OCI-LY7 (cell line): ENCODE data around the gene TRMT10A. TPM values are rescaled to one million over a fixed set of nuclear protein-coding genes. Genes with fewer than 3 reads are reported as not detected.

Source experiments
- BruUV-seq: library from RNA; stranded (reverse); fragments of 400-500 nt; replicated peaks from 2 replicates; lab custom pipeline; 2021; lab: Mats Ljungman, UMichigan
- CTCF ChIA-PET: fragments of 300-600 bp; sonication (Branson Sonifier 250); formaldehyde crosslinking; loops from one replicate; lab custom pipeline; 2022; ENCODE audit warnings: antibody characterized with exemption; ENCODE audit not compliant: unreplicated experiment; lab: Charles Lee
- POLR2A ChIA-PET: fragments of 300-600 bp; sonication (Branson Sonifier 250); formaldehyde crosslinking; loops from one replicate; lab custom pipeline; 2022; ENCODE audit warnings: antibody characterized with exemption; lab: Charles Lee
- DNase-seq: peaks from one replicate; pipeline ENCODE4 v3.0.0-alpha.2; 2015; ENCODE audit warnings: low spot score
- H2AFZ ChIP-seq: fragments of 200-600 bp; sonication (generic), shearing (Covaris generic); 2 replicates; pipeline ENCODE4 v1.6.1; 2014; ENCODE audit warnings: mild to moderate bottlenecking, antibody characterized with exemption, low read length, moderate library complexity
- H3K27ac ChIP-seq: fragments of 200-600 bp; sonication (generic); 2 replicates; pipeline ENCODE4 v1.5.1; 2014; ENCODE audit warnings: mixed run types, low read depth, mild to moderate bottlenecking, moderate library complexity, low read length, inconsistent platforms; ENCODE audit not compliant: poor library complexity, severe bottlenecking
- H3K36me3 ChIP-seq: fragments of 200-600 bp; sonication (generic); 2 replicates; pipeline ENCODE4 v1.6.1; 2014; ENCODE audit warnings: mild to moderate bottlenecking, antibody characterized with exemption, low read length, moderate library complexity, mixed read lengths; ENCODE audit not compliant: insufficient read depth
- H3K4me1 ChIP-seq: fragments of 200-600 bp; sonication (generic); 2 replicates; pipeline ENCODE4 v1.5.1; 2014; ENCODE audit warnings: mild to moderate bottlenecking, low read length; ENCODE audit not compliant: insufficient read depth, poor library complexity, severe bottlenecking
- H3K4me2 ChIP-seq: fragments of 200-600 bp; sonication (generic); 2 replicates; pipeline ENCODE4 v1.6.1; 2014; ENCODE audit warnings: mild to moderate bottlenecking, low read length
- H3K4me3 ChIP-seq: fragments of 200-600 bp; sonication (generic); 2 replicates; pipeline ENCODE4 v1.5.1; 2014; ENCODE audit warnings: mild to moderate bottlenecking, low read depth, low read length; ENCODE audit not compliant: poor library complexity, severe bottlenecking
- H3K79me2 ChIP-seq: fragments of 200-600 bp; sonication (generic); 2 replicates; pipeline ENCODE4 v1.6.1; 2016; ENCODE audit warnings: low read depth, mild to moderate bottlenecking, low read length, moderate library complexity, mixed read lengths; ENCODE audit not compliant: insufficient read depth
- H3K9me2 ChIP-seq: fragments of 200-600 bp; sonication (generic); 2 replicates; pipeline ENCODE4 v1.6.1; 2016; ENCODE audit warnings: mild to moderate bottlenecking, low read length, mixed read lengths; ENCODE audit not compliant: insufficient read depth
- H3K9me3 ChIP-seq: fragments of 200-600 bp; sonication (generic); 2 replicates; pipeline ENCODE4 v1.6.1; 2014; ENCODE audit warnings: mild to moderate bottlenecking, mixed run types, low read length, mixed read lengths
- H4K20me1 ChIP-seq: fragments of 200-600 bp; sonication (generic); 2 replicates; pipeline ENCODE4 v1.6.1; 2014; ENCODE audit warnings: mild to moderate bottlenecking, antibody characterized with exemption, low read length, moderate library complexity, mixed read lengths; ENCODE audit not compliant: insufficient read depth
- EZH2phosphoT487 ChIP-seq: fragments of 200-600 bp; sonication (generic); IDR thresholded peaks from 2 replicates; pipeline ENCODE4 v1.6.1; 2018; ENCODE audit warnings: low read depth, borderline replicate concordance, mild to moderate bottlenecking, mixed run types, antibody characterized with exemption, low read length, moderate library complexity, mixed read lengths
- intact Hi-C: fragments of 100-400 bp; cut with micrococcal nuclease; formaldehyde crosslinking; loops from one replicate; pipeline ENCODE4 v1.10.0; 2022; ENCODE audit not compliant: unreplicated experiment
- total RNA-seq, 2 experiments: library from RNA; depleted of rRNA in 1 of 2; stranded (reverse); fragments of >200 nt in 1 of 2; shearing (Covaris generic) in 1 of 2; gene quantifications; 2 replicates each; pipeline ENCODE4 v1.2.3, GENCODE V29; 2014 to 2022
- TF ChIP-seq, protein P1 (sequence below): fragments of 200-600 bp; sonication (generic); conservative IDR thresholded peaks from 2 replicates; pipeline ENCODE4 v1.5.1; 2014; ENCODE audit warnings: mild to moderate bottlenecking, antibody characterized with exemption, low read length, moderate library complexity, mixed read lengths

Gene TRMT10A
- total RNA-seq, 2 experiments from 2014 or later, result 7.9 to 18.8 TPM

GRCh38 chr4:99578714-99579113 is 14.9 kb upstream of the TRMT10A start:
- no peaks in the 10 kb centered on the region for H3K36me3 ChIP-seq
- intact Hi-C loops, result no loop called here
- no peak overlapping the region for H2AFZ ChIP-seq
- H3K4me3 ChIP-seq, result no peak overlapping the region
- no peak for TF ChIP-seq EZH2phosphoT487
- TF ChIP-seq, protein P1, sequence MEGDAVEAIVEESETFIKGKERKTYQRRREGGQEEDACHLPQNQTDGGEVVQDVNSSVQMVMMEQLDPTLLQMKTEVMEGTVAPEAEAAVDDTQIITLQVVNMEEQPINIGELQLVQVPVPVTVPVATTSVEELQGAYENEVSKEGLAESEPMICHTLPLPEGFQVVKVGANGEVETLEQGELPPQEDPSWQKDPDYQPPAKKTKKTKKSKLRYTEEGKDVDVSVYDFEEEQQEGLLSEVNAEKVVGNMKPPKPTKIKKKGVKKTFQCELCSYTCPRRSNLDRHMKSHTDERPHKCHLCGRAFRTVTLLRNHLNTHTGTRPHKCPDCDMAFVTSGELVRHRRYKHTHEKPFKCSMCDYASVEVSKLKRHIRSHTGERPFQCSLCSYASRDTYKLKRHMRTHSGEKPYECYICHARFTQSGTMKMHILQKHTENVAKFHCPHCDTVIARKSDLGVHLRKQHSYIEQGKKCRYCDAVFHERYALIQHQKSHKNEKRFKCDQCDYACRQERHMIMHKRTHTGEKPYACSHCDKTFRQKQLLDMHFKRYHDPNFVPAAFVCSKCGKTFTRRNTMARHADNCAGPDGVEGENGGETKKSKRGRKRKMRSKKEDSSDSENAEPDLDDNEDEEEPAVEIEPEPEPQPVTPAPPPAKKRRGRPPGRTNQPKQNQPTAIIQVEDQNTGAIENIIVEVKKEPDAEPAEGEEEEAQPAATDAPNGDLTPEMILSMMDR, result no peak
- peaks cover 8% of the 10 kb centered on the region for H3K4me1 ChIP-seq
- no peak overlapping the region for H3K4me2 ChIP-seq
- no peaks in the 10 kb centered on the region for H3K9me3 ChIP-seq
- POLR2A ChIA-PET, result no interaction called here
- CTCF ChIA-PET, result no interaction called here
- no peak for DNase-seq
- H3K27ac ChIP-seq, result no peak overlapping the region
- BruUV-seq, result no TSS peak
- H4K20me1 ChIP-seq, result no peaks in the 10 kb centered on the region
- no peaks in the 10 kb centered on the region for H3K9me2 ChIP-seq
- no peaks in the 10 kb centered on the region for H3K79me2 ChIP-seq

DNA sequence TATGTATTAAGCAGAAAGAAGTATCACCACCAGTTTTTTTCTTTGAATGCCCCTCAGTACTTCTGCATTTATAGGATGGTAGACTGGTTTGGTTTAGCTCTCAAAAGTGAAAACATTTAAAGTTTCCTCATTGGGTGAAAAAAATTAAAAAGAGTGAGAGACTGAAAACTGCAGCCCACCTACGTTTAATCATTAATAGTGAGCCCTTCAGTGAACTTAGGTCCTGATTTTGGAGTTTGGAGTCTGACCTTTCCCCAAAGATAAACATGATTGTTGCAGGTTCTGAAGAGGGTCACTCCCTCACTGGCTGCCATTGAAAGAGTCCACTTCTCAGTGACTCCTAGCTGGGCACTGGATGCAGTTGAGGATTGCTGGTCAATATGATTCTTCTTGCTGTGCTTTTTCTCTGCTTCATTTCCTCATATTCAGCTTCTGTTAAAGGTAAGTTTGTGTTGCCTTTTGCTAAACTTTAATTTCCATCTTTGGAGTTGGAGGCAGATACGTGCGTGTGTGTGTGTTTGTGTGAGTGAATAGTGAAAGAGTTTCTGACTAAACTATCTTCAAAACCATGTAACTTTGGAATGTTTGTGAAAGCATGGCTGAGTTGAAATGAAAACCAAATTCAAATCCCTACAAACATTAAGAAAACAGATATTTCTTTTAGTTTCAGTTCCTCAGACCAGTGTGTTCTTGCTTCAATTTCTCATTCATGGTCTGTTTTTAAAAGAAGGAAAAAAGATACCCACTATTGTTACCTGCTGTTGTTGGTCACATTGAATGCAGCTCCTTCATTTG is 10.9 kb upstream of the TRMT10A start, which contains the start of gene MTTP:
TSS of gene MTTP (plus strand) at position 295 of the 795 bp plus-strand sequence. CDS start at position 381, 86 bp downstream.
- DNase-seq, result peak; percentile 5
- Histone ChIP-seq H3K4me2 (peak within 1 kb of the TSS; percentile 49), H3K4me1 (peaks cover 8% of the 10 kb centered on the region), H3K9me2 (no peaks in the 10 kb centered on the region), H2AFZ (peak within 1 kb of the TSS; percentile 82), H4K20me1 (no peaks in the 10 kb centered on the region), H3K27ac (no peak within 1 kb of the TSS), H3K9me3 (no peaks in the 10 kb centered on the region), H3K36me3 (no peaks in the 10 kb centered on the region), H3K79me2 (no peaks in the 10 kb centered on the region), H3K4me3 (no peak within 1 kb of the TSS)
- no TSS peak for BruUV-seq
- ChIA-PET POLR2A (interaction anchor here (1.0 to 1.6 kb wide), 2 partner anchors 8 to 12 kb away, joined by 3 to 4 read pairs; no protein-coding TSS in a partner anchor), CTCF (no interaction called here)
- TF ChIP-seq, protein P1, result no peak
- no peak for TF ChIP-seq EZH2phosphoT487
- intact Hi-C loops, result no loop called here
